ENCODE measurements around the gene PRUNE2. TPM values are rescaled to one million over a fixed set of nuclear protein-coding genes. Genes with fewer than 3 reads are reported as not detected.

The PRUNE2 gene
- total and polyA plus RNA-seq, 2 of the 8 experiments (the other 6 are each of a cell fraction or from before 2014, with no cell fraction given), result 5.5 to 13.3 TPM

DNA sequence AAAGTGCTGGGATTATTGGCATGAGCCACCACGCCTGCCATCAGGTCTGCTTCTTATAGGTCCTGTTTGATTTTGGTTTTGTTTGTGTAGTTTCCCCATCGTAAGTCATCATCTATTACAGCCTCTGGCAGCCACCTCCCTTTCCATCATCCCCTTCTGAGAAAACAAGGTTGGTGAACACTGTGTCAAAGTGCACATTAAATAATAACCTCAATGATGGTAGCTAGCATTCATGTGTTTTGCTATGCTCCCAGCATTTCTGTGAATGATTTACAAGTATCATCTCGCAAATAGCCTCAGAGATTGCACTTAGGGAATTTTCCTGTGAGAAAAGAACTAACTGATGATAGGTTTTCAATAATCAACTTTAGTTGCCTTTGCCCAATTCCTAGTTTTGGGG is 9.9 kb downstream of the PRUNE2 start (continued):
- TF ChIP-seq, protein P1, sequence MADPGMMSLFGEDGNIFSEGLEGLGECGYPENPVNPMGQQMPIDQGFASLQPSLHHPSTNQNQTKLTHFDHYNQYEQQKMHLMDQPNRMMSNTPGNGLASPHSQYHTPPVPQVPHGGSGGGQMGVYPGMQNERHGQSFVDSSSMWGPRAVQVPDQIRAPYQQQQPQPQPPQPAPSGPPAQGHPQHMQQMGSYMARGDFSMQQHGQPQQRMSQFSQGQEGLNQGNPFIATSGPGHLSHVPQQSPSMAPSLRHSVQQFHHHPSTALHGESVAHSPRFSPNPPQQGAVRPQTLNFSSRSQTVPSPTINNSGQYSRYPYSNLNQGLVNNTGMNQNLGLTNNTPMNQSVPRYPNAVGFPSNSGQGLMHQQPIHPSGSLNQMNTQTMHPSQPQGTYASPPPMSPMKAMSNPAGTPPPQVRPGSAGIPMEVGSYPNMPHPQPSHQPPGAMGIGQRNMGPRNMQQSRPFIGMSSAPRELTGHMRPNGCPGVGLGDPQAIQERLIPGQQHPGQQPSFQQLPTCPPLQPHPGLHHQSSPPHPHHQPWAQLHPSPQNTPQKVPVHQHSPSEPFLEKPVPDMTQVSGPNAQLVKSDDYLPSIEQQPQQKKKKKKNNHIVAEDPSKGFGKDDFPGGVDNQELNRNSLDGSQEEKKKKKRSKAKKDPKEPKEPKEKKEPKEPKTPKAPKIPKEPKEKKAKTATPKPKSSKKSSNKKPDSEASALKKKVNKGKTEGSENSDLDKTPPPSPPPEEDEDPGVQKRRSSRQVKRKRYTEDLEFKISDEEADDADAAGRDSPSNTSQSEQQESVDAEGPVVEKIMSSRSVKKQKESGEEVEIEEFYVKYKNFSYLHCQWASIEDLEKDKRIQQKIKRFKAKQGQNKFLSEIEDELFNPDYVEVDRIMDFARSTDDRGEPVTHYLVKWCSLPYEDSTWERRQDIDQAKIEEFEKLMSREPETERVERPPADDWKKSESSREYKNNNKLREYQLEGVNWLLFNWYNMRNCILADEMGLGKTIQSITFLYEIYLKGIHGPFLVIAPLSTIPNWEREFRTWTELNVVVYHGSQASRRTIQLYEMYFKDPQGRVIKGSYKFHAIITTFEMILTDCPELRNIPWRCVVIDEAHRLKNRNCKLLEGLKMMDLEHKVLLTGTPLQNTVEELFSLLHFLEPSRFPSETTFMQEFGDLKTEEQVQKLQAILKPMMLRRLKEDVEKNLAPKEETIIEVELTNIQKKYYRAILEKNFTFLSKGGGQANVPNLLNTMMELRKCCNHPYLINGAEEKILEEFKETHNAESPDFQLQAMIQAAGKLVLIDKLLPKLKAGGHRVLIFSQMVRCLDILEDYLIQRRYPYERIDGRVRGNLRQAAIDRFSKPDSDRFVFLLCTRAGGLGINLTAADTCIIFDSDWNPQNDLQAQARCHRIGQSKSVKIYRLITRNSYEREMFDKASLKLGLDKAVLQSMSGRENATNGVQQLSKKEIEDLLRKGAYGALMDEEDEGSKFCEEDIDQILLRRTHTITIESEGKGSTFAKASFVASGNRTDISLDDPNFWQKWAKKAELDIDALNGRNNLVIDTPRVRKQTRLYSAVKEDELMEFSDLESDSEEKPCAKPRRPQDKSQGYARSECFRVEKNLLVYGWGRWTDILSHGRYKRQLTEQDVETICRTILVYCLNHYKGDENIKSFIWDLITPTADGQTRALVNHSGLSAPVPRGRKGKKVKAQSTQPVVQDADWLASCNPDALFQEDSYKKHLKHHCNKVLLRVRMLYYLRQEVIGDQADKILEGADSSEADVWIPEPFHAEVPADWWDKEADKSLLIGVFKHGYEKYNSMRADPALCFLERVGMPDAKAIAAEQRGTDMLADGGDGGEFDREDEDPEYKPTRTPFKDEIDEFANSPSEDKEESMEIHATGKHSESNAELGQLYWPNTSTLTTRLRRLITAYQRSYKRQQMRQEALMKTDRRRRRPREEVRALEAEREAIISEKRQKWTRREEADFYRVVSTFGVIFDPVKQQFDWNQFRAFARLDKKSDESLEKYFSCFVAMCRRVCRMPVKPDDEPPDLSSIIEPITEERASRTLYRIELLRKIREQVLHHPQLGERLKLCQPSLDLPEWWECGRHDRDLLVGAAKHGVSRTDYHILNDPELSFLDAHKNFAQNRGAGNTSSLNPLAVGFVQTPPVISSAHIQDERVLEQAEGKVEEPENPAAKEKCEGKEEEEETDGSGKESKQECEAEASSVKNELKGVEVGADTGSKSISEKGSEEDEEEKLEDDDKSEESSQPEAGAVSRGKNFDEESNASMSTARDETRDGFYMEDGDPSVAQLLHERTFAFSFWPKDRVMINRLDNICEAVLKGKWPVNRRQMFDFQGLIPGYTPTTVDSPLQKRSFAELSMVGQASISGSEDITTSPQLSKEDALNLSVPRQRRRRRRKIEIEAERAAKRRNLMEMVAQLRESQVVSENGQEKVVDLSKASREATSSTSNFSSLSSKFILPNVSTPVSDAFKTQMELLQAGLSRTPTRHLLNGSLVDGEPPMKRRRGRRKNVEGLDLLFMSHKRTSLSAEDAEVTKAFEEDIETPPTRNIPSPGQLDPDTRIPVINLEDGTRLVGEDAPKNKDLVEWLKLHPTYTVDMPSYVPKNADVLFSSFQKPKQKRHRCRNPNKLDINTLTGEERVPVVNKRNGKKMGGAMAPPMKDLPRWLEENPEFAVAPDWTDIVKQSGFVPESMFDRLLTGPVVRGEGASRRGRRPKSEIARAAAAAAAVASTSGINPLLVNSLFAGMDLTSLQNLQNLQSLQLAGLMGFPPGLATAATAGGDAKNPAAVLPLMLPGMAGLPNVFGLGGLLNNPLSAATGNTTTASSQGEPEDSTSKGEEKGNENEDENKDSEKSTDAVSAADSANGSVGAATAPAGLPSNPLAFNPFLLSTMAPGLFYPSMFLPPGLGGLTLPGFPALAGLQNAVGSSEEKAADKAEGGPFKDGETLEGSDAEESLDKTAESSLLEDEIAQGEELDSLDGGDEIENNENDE (IDR thresholded peaks at IDR 0.05; ENCODE audit: insufficient replicate concordance, low read length), result no peak
- TF ChIP-seq POLR2AphosphoS5 (IDR thresholded peaks at IDR 0.05; ENCODE audit: low read depth, low read length) (no peak), ZNF274 (IDR thresholded peaks at IDR 0.05; ENCODE audit: borderline replicate concordance, extremely low read depth, low read length) (no peak), RNF2 (IDR thresholded peaks at IDR 0.05; ENCODE audit: borderline replicate concordance, low read depth, low read length, missing control alignments, poor library complexity, severe bottlenecking) (no peak), CBX8 (IDR thresholded peaks at IDR 0.05; ENCODE audit: borderline replicate concordance, low read depth, low read length) (no peak), SAP30 (IDR thresholded peaks at IDR 0.05; ENCODE audit: insufficient read depth, insufficient replicate concordance, low read length) (no peak), ASH2L (IDR thresholded peaks at IDR 0.05; ENCODE audit: low read length) (no peak), SP4 (IDR thresholded peaks at IDR 0.05; ENCODE audit: low read length) (no peak), RBBP5 (IDR thresholded peaks at IDR 0.05; ENCODE audit: borderline replicate concordance, low read depth, low read length) (no peak), JUN (IDR thresholded peaks at IDR 0.05; ENCODE audit: low read depth, low read length) (no peak), SIX5 (IDR thresholded peaks at IDR 0.05; ENCODE audit: low read depth, low read length) (no peak), KDM1A (IDR thresholded peaks at IDR 0.05; ENCODE audit: borderline replicate concordance, low read length) (no peak)

All from H1 (cell line).